Measurements from ENCODE around the gene GALNT9.

The GALNT9 gene

GRCh38 chr12:132292328-132293319 is 36.8 kb downstream of the GALNT9 start:
- DNase-seq = no peak

- DNase-seq = no peak
Measured at GRCh38 chr12:132291402-132292175, 37.8 kb downstream of the GALNT9 start.

- DNase-seq = no peak
Measured at GRCh38 chr12:132290203-132290540, 39.2 kb downstream of the GALNT9 start.

GRCh38 chr12:132289356-132290202 is 39.8 kb downstream of the GALNT9 start:
- DNase-seq = no peak

DNA sequence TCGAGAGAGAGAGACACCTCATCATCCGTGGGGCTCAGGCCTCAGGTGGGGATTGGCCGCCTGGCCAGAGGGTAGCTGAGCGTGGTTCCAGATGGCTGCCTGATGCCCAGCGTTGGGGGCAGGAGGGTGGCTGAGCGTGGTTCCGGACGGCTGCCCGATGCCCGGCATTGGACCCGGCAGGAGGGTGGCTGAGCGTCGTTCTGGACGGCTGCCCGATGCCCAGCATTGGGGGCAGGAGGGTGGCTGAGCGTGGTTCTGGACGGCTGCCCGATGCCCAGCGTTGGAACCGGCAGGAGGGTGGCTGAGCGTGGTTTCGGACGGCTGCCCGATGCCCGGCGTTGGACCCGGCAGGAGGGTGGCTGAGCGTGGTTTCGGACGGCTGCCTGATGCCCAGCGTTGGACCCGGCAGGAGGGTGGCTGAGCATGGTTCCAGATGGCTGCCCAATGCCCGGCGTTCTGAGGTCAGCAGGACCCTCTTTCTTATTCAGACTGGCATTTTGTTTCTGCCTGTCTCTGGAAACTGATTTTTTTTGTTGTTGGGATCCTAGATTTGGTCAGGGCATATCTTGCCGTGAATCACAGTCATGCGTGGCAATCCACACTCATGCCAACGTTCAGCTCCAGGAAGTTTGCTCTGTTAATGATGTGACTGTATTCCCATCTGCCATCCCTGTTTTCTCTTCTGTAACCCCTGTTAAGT is 40.7 kb downstream of the GALNT9 start:
- DNase-seq = no peak

DNA sequence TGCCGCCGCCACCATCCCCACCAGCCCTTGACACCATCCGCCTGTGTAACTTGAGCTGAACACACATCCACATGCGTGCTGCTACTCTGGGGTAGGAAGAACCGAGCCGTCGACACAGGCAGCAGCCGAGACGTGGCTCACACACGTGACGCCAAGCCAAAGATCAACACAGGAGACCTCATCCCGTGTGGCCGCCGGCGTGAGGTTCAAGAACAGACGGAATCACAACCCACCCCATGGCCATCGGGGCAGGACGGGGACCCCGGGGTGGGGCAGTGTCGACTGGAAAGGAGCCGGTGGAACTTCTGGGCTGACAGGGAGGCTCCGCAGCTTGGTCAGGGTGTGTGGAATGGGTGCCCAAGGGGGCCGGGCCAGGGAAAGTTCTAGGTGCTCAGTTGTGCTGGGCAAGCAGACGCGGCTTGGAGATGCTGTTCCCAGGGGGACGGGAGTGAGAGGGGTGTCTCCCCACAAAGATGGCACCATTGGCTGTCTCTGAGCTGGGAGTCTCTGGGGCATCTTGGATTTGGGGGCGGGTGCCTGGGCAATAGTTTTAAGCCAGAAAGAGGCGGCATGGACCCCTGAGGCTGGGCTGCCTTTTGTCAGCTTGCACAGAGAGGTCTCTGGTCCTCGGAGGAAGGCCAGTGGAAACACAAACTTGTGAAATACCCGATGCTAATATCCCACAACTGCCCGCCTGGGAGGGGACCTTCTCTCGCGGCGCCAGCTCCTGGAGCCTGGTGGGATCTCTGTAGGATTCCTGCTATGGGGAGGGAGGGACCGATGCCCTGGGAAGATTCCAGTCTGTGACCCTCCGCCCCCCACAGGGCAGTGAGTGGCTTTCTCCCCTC is 41.8 kb downstream of the GALNT9 start:
- DNase-seq = no peak

DNA sequence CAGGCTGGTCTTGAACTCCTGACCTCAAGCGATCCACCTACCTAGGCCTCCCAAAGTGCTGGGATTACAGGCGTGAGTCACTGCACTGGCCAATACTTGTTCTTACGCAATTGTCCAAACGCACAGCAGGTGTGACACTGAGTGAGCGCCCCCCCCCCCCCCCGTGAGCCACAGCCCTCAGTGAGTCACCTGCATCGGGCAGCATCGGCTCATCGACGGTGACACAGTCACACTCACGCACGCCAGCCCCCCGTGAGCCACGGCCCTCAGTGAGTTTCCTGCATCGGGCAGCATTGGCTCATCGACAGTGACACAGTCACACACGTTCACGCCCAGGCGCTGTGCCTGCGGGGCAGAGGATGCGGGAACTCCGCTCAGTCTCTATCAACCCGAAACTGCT is 42.5 kb downstream of the GALNT9 start:
- DNase-seq = no peak

DNA sequence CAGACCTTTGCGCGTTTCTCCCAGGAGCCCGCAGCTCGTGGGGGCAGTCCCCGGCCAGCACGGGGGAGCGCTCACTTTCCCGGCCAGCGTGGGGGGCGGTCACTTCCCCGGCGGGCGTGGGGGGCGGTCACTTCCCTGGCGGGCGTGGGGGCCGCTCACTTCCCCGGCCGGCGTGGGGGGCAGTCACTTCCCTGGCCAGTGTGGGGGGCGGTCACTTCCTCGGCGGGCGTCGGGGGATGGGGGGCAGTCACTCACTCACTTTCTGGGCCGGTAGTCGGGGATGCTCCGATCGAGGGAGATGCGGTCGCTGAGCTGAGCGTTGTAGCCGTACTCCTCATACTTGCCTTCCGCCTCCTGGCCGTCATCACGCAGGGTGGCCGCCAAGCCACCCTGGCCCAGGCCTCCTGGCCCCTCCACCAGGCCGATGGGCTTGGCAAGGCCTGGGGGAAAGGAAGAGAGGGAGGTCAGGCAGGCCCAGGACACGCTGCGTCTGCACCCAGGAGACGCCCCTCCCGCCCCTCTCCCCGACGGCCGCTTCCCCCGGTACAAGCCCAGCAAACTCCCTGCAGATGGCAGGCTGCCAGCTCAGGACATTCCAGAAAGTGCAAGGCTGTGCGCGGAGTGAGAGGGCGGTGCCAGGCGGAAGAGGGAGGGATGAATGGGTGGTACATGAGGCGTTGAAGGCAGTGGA is 43.3 kb downstream of the GALNT9 start:
- DNase-seq = no peak

- DNase-seq = no peak
Measured at GRCh38 chr12:132284827-132285741, 44.3 kb downstream of the GALNT9 start.

DNA sequence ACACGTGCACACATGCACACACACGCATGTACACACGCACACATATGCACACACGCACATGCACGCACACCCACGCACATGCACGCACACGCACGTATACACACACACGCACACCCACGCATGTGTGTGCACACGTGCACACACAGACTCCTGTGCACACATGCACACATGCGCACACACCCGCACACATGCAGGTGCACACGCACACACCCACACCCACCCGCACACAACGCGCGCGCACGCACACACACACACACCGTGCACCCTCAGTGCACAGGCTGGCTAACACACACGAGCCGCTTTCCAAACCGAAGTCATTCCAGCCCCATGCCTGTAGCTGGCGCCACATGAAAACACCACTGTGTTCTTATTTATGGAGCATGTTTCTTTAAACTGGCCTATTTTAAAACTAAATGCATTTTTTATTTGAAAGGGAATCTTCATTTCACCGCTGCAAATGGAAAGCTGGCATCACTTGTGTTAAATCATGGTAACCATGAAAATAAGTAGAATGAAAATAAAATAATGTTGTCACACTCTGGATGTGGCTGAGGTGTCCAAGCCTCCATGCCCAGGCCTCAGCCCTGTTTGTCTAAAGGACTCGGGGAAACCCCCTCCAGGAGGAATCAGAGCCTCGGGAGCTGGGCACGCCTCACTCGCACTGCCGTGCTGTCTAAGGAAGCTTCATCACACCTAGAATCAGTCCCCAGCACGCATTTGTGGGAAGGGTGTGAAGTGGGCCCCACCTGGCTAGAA is 45.1 kb downstream of the GALNT9 start:
- DNase-seq = no peak

- no peak for DNase-seq
Measured at GRCh38 chr12:132282950-132283771, 46.2 kb downstream of the GALNT9 start.

DNA sequence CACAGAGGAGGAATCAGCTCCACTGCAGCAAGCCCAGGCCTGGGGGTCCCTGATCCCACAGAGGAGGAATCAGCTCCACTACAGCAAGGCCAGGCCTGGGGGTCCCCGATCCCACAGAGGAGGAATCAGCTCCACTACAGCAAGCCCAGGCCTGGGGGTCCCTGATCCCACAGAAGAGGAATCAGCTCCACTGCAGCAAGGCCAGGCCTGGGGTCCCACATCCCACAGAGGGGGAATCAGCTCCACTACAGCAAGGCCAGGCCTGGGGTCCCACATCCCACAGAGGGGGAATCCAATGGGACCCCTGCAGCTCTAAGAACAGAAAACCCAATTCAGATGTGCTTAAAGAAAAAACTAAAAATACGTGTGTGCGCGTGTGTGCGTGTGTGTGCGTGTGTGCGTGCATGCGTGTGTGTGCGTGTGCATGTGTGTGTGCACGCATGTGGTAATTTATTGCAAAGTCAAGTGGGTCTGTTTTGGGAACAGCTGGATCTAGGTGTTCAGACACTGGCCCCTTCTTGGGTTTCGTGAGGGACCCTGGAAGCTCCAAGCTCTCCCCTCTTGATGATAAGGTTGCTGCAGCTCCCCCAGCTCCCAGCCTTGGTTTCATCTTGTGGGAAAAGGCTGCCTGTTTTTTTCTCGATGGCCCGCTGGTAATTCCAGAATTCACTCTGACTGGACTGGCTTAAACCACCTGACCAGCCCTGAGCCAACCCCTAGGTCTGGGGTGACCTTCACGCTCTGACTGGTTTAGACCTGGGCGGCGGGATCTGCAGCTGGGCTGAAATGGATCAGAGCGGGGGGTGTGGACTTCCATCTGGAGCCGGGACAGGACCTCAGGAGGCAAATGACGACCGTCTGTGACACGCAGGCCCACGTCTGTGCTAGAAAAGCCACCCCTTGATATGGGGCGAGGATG is 47.1 kb downstream of the GALNT9 start:
- no peak for DNase-seq

GRCh38 chr12:132281038-132281437 is 48.4 kb downstream of the GALNT9 start:
- no peak for DNase-seq

DNA sequence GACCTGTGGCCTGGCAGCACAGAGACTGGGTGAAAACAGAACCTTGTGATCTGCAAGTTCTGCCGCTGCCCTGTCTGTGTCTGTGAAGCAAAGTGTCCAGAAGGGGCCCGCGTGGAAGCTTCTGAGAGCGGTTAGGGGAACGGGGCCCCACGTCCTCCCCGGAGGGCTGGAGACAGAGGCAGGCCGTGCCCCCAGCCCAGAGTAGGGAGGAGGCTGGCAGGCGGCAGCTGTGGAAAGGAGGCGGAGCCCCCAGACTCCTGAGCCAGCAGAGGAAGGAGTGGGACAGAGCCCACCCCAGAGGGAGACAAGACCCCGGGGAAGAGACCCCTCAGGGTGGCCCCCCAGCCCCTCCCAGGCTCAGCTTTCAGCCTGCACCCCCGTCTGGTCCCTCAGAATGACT is 49.0 kb downstream of the GALNT9 start:
- no peak for DNase-seq

- no peak for DNase-seq
Measured at GRCh38 chr12:132279930-132280329, 49.5 kb downstream of the GALNT9 start.

DNA sequence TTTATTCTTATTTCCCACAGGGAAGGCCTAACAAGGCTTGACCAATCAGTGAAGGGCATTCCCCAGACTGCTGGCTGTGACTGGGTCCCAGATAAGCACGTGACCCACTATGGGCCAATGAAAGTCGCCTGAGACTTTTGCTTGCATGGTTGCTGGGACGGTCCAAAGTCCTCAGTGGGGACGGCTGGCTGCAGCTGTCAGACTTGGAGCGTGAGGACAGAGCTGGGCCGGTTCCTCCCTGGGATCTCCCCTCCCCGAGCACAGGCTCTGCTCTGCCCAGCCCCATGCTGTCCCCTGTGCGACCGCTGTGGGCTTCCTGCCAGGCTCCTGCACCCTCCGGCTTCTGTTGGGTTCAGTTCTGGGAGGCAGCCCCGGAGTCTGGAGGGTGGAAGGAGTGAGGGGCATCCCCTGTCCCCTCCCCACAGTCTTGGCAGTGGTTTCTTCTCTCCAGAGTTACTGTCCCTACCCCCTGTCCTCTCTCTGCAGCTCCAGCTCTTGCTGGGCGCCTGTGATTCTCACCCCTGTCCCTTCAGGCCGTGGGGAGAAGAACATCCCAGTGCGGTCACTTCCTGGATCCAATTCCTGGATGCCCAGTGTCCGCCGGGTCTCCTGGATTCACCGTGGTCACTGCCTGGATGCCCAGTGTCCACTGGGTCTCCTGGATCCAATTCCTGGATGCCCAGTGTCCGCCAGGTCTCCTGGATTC is 50.1 kb downstream of the GALNT9 start:
- no peak for DNase-seq
